ENCODE data around the gene TP53RK.

Gene TP53RK

DNA sequence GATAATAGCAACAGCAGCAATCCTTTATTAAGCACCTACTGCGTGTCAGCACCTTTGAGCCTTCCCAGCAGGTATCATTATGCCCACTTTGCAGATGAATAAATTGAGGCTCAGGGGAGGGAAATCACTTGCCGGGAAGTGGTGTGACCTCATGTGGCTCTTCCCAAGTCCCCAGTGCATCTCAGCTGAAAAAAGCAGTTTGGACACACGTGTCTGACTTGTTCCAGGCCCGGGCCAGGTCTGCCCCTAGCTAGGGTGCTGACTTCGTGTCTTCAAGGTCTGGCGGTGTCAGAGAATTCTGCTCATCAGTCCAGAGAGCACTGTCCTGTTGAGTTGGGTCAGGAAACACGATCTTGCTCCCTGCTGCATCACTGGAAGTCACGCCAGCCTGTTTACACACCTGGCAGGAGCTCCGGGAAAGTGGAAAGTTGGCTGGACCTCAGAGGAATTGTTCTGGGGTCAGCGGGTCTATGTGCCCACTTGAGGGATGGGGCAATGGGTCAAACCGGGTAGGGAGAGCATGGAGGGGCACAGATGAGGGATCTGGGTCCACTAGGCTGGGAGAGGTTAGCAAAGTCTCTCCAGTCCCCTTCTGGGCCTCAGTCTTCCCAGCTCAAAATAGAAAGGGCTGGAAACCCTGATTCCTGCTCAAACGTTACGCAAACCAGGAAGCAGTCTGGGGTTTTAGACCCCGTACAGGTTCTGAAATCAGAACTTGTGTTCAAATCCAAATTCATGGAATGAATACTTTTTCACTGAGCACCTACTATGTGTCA, 48.5 kb downstream of the TP53RK start:
- DNase-seq (ENCODE audit: low read depth), result no peak
- TF ChIP-seq, protein P1, sequence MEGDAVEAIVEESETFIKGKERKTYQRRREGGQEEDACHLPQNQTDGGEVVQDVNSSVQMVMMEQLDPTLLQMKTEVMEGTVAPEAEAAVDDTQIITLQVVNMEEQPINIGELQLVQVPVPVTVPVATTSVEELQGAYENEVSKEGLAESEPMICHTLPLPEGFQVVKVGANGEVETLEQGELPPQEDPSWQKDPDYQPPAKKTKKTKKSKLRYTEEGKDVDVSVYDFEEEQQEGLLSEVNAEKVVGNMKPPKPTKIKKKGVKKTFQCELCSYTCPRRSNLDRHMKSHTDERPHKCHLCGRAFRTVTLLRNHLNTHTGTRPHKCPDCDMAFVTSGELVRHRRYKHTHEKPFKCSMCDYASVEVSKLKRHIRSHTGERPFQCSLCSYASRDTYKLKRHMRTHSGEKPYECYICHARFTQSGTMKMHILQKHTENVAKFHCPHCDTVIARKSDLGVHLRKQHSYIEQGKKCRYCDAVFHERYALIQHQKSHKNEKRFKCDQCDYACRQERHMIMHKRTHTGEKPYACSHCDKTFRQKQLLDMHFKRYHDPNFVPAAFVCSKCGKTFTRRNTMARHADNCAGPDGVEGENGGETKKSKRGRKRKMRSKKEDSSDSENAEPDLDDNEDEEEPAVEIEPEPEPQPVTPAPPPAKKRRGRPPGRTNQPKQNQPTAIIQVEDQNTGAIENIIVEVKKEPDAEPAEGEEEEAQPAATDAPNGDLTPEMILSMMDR (IDR thresholded peaks at IDR 0.05; ENCODE audit: insufficient read depth, low read depth, low read length, missing control alignments), result no peak

DNA sequence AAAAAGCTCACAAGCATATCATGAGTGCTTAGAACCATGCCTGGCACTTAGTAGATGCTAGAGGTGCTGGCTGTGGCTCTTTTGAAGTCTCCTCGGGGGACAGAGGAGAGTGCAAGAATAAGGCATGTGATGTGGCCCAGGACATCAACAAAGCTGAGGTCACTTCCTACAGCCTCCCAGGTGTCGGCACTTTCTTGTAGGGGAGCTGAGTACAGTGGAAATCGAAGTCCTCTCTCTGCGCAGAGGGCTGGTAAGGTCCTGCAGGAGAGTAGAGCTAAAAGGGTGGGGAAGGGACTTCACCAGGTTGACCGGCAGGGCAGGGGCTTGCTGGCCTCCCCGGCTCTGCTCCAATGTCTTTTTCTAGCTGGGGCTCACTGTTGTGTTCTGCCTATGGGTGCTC, 49.2 kb downstream of the TP53RK start:
- TF ChIP-seq, protein P1 (IDR thresholded peaks at IDR 0.05; ENCODE audit: insufficient read depth, low read depth, low read length, missing control alignments), result no peak
- H3K4me3 ChIP-seq (ENCODE audit: low read depth, low read length), result no peak overlapping the region
- no peak for DNase-seq (ENCODE audit: low read depth)

More for the DNA sequence above, 48.5 kb downstream of the TP53RK start:
- no peak overlapping the region for H3K4me3 ChIP-seq (ENCODE audit: low read depth, low read length)

DNA sequence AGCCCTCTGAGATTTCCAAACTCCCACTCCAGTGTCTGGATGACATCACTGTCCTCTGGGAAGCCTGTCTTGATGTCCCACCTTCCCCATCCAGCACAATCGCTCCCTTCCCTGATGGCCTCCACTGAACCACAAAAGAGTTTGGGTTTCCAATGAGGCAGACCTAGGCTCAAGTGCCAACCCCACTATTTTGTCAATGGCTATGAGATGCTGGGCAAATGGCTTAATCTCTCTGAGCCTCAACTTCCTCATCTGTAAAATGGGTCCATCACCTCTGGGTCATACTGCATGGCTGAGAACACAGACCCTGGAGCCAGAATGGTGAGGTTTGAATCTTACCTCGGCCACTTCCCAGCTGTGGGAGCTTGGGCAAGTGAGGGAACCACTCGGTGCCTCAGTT, 49.7 kb downstream of the TP53RK start:
- TF ChIP-seq, protein P1 (IDR thresholded peaks at IDR 0.05; ENCODE audit: insufficient read depth, low read depth, low read length, missing control alignments), result no peak
- no peak for DNase-seq (ENCODE audit: low read depth)

DNA sequence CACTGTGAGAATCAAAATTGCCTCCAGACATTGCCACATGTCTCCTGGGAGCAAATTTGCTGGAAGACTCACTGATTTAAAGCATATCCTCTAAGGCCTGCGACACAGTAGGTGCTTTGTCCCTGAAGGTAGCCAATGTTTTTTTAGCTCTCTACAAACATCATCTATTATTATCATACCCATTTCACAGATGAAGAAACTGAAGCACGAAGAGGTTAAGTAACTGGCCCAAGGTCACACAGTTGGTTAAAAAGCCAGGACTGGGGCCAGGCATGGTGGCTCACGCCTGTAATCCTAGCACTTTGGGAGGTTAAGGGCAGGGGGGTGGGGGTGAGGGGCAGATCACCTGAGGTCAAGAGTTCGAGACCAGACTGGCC, 50.4 kb downstream of the TP53RK start:
- H3K4me3 ChIP-seq (ENCODE audit: low read depth, low read length), result no peak overlapping the region
- no peak for DNase-seq (ENCODE audit: low read depth)
- TF ChIP-seq, protein P1 (IDR thresholded peaks at IDR 0.05; ENCODE audit: insufficient read depth, low read depth, low read length, missing control alignments), result no peak

More for the DNA sequence above, 49.7 kb downstream of the TP53RK start:
- no peak overlapping the region for H3K4me3 ChIP-seq (ENCODE audit: low read depth, low read length)

DNA sequence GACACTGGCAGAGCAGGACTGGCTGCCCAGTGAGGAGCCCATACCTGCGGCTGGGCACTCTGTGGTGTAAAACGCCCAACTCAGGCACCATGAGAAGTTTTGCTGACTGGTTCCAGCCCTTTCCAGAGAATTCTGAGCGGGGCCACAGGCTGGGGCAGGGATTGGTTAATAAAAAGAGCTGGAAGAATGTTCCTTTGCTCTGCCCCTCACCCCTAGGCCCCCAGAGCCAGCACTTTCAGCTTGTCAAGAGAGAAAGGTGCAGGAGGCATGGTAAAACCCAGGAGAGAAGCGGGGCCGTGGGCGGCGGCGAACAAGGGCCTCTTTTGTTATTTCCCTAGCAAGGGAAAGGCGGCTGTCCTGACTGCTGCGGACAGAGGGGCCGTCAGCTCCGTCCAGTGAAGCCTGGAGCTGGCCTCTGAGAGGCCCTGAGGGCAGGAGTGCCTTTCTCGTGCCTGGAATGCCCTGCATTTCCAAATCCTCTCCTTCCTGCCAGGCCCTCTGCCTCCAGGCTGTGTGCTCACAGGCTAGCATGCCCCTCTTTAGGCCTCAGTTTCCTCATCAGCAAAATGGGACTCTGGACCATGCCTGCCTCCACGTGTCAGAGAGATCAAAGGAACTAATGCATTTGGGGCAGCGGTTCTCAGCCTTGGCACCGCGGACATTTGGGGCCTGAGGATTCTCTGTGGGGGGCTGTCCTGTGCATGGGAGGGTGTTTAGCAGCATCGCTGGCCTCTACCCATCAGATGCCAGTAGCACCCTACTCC, 50.9 kb downstream of the TP53RK start:
- TF ChIP-seq, protein P1 (IDR thresholded peaks at IDR 0.05; ENCODE audit: insufficient read depth, low read depth, low read length, missing control alignments), result no peak
- no peak for DNase-seq (ENCODE audit: low read depth)
- no peak overlapping the region for H3K4me3 ChIP-seq (ENCODE audit: low read depth, low read length)

DNA sequence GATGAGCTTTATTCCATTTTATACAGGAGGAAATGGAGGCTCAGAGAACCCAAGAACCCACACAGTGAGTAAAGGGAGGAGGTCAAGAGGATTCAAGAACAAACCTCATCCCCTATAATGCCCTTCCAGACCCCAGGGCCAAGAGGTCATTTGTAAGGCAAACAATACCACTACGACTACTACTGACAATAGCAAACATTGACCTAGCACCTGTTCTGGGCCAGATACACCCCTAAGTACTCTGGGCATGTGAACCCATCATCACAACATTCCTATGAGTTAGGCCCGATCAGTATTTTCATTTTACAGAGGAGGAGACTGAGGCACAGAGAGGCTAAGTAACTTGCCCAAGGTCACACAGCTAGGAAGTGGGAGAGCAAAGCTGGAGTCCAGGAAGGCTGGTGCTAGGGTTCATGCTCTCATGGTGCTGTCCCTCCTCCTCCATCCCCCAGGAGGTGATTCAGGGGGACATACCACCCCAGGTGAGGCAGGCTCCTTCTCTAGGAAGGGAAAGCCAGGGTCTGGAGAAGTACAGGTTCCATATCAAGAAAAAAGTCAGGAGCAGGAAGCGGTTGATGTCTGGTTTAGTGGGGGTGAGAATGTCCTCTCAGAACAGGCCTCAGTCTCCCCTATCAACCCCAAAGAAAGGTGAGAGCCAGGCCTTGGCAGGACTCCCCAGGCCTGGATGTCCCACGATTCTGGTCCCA, 51.7 kb downstream of the TP53RK start:
- no peak for DNase-seq (ENCODE audit: low read depth)
- no peak overlapping the region for H3K4me3 ChIP-seq (ENCODE audit: low read depth, low read length)
- TF ChIP-seq, protein P1 (IDR thresholded peaks at IDR 0.05; ENCODE audit: insufficient read depth, low read depth, low read length, missing control alignments), result no peak

Data from GM12865 (cell line).